MM.1S (cell line): ENCODE data around the gene CEP128.

Source experiments
- EZH2 ChIP-seq: fragments of 300-600 bp; sonication (generic); optimal IDR thresholded peaks from 2 replicates; pipeline ENCODE3; 2017; ENCODE audit warnings: low read depth, mild to moderate bottlenecking, antibody characterized with exemption, low read length, mixed read lengths
- TF ChIP-seq, protein P1 (sequence below): fragments of 300-600 bp; sonication (generic); IDR thresholded peaks from 2 replicates; pipeline ENCODE4 v1.5.1; 2016; ENCODE audit warnings: antibody characterized with exemption, low read length, mixed read lengths

GRCh38 chr14:80974679-80975078 is 33.1 kb upstream of the CEP128 start:
- TF ChIP-seq, protein P1, sequence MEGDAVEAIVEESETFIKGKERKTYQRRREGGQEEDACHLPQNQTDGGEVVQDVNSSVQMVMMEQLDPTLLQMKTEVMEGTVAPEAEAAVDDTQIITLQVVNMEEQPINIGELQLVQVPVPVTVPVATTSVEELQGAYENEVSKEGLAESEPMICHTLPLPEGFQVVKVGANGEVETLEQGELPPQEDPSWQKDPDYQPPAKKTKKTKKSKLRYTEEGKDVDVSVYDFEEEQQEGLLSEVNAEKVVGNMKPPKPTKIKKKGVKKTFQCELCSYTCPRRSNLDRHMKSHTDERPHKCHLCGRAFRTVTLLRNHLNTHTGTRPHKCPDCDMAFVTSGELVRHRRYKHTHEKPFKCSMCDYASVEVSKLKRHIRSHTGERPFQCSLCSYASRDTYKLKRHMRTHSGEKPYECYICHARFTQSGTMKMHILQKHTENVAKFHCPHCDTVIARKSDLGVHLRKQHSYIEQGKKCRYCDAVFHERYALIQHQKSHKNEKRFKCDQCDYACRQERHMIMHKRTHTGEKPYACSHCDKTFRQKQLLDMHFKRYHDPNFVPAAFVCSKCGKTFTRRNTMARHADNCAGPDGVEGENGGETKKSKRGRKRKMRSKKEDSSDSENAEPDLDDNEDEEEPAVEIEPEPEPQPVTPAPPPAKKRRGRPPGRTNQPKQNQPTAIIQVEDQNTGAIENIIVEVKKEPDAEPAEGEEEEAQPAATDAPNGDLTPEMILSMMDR = no peak
- TF ChIP-seq EZH2 = no peak
